Endothelial cell of umbilical vein (primary cell): ENCODE results near the gene LDLRAD4. TPM values are rescaled to one million over a fixed set of nuclear protein-coding genes. Genes with fewer than 3 reads are reported as not detected.

Experiments used
- BruUV-seq: library from RNA; stranded (reverse); fragments of 400-500 nt; replicated peaks from 2 replicates; lab custom pipeline; 2021; lab: Mats Ljungman, UMichigan
- CTCF ChIA-PET: fragments of 300-600, 350-600 bp; sonication (Branson Sonifier 250); formaldehyde crosslinking; loops from one replicate; lab custom pipeline; 2021; ENCODE audit warnings: antibody characterized with exemption, inconsistent platforms; lab: Charles Lee
- POLR2A ChIA-PET: fragments of 300-600, 350-600 bp; sonication (Branson Sonifier 250); formaldehyde crosslinking; loops from one replicate; lab custom pipeline; 2021; ENCODE audit warnings: antibody characterized with exemption, inconsistent platforms; lab: Charles Lee
- DNase-seq: peaks from one replicate; pipeline ENCODE4 v3.0.0-alpha.2; 2011; ENCODE audit warnings: low read depth, low spot score
- FAIRE-seq: peaks from 2 replicates; lab custom pipeline; 2011; peaks lifted over from hg19 to GRCh38; lab: Jason Lieb, UNC
- H2AFZ ChIP-seq: 2 replicates; pipeline ENCODE4 v1.6.0; 2012; ENCODE audit warnings: low read depth, low read length, control low read depth, inconsistent platforms
- H3K27ac ChIP-seq: 2 replicates; pipeline ENCODE4 v1.5.1; 2011; ENCODE audit warnings: low read depth, mild to moderate bottlenecking, control low read depth, low read length, moderate library complexity; ENCODE audit not compliant: insufficient read depth
- H3K27me3 ChIP-seq, 2 experiments: 2 replicates each; pipeline versions ENCODE4 v1.6.0 to v1.6.1; 2011; ENCODE audit warnings: low read length in 2 of 2, mixed read lengths in 1 of 2; ENCODE audit not compliant: control insufficient read depth in 2 of 2, insufficient read depth in 2 of 2
- H3K36me3 ChIP-seq, 2 experiments: 2 replicates in 1 of 2; 3 replicates in 1 of 2; pipeline ENCODE4 v1.5.1; 2011; ENCODE audit warnings: low read length in 2 of 2, mild to moderate bottlenecking in 1 of 2, moderate library complexity in 1 of 2; ENCODE audit not compliant: control insufficient read depth in 2 of 2, insufficient read depth in 2 of 2; ENCODE audit errors: extremely low read depth in 1 of 2
- H3K4me1 ChIP-seq: 3 replicates; pipeline ENCODE4 v1.5.1; 2011; ENCODE audit warnings: mild to moderate bottlenecking, low read length; ENCODE audit not compliant: control insufficient read depth, insufficient read depth; ENCODE audit errors: extremely low read depth
- H3K4me2 ChIP-seq: 2 replicates; pipeline ENCODE4 v1.6.1; 2011; ENCODE audit warnings: low read length, control low read depth, mixed read lengths; ENCODE audit not compliant: insufficient read depth
- H3K4me3 ChIP-seq, 3 experiments: fragments of 200-600 bp in 1 of 3; sonication (generic), shearing (Covaris generic) in 1 of 3; replicated peaks in 1 of 3; 2 replicates each; pipeline ENCODE4 v1.5.1; 2011 to 2016; ENCODE audit warnings: control low read depth in 3 of 3, low read length in 3 of 3, mild to moderate bottlenecking in 2 of 3, inconsistent platforms in 1 of 3, low read depth in 1 of 3, moderate library complexity in 1 of 3; ENCODE audit not compliant: insufficient read depth in 1 of 3
- H3K79me2 ChIP-seq: 2 replicates; pipeline ENCODE4 v1.6.0; 2012; ENCODE audit warnings: low read length, inconsistent platforms; ENCODE audit not compliant: control insufficient read depth, insufficient read depth
- H3K9ac ChIP-seq: replicated peaks from 2 replicates; pipeline ENCODE3; 2011; ENCODE audit warnings: low read length, control low read depth; ENCODE audit not compliant: insufficient read depth; ENCODE audit errors: extremely low read depth
- H3K9me1 ChIP-seq: replicated peaks from 3 replicates; pipeline ENCODE4 v1.6.0; 2011; ENCODE audit warnings: mild to moderate bottlenecking, low read length; ENCODE audit not compliant: control insufficient read depth, insufficient read depth; ENCODE audit errors: extremely low read depth
- H3K9me3 ChIP-seq: replicated peaks from 2 replicates; pipeline ENCODE4 v1.5.1; 2012; ENCODE audit warnings: low read length, inconsistent platforms; ENCODE audit not compliant: control insufficient read depth, insufficient read depth
- H4K20me1 ChIP-seq: replicated peaks from 2 replicates; pipeline ENCODE3; 2011; ENCODE audit warnings: mild to moderate bottlenecking, low read length; ENCODE audit not compliant: control insufficient read depth, insufficient read depth; ENCODE audit errors: extremely low read depth
- CTCF ChIP-seq, 2 donors: IDR thresholded peaks; 1 replicate in 1 of 2; 2 replicates in 1 of 2; pipeline ENCODE4 v1.5.1; 2011; ENCODE audit warnings: low read length in 2 of 2, mild to moderate bottlenecking in 2 of 2, moderate library complexity in 2 of 2, control low read depth in 1 of 2, inconsistent platforms in 1 of 2, low read depth in 1 of 2; ENCODE audit not compliant: insufficient read depth in 1 of 2; ENCODE audit errors: extremely low read depth in 1 of 2
- EZH2 ChIP-seq: IDR thresholded peaks from 2 replicates; pipeline ENCODE4 v1.6.1; 2012; ENCODE audit warnings: borderline replicate concordance, low read depth, mild to moderate bottlenecking, moderate library complexity, low read length, inconsistent platforms; ENCODE audit not compliant: severe bottlenecking
- FOS ChIP-seq: IDR thresholded peaks from 2 replicates; pipeline ENCODE4 v1.6.1; 2011; ENCODE audit warnings: mild to moderate bottlenecking, low read length, moderate library complexity, borderline replicate concordance; ENCODE audit not compliant: insufficient read depth
- GATA2 ChIP-seq: IDR thresholded peaks from 2 replicates; pipeline ENCODE4 v1.7.0; 2011; ENCODE audit warnings: low read depth, mild to moderate bottlenecking, moderate library complexity, mixed read lengths, low read length; ENCODE audit not compliant: insufficient read length, insufficient read depth
- JUN ChIP-seq: IDR thresholded peaks from 2 replicates; pipeline ENCODE4 v1.6.1; 2011; ENCODE audit warnings: borderline replicate concordance, low read depth; ENCODE audit not compliant: insufficient read length, insufficient read depth
- MAX ChIP-seq: IDR thresholded peaks from 2 replicates; pipeline ENCODE4 v1.6.1; 2011; ENCODE audit not compliant: insufficient read depth, insufficient read length
- MYC ChIP-seq: IDR thresholded peaks from one replicate; pipeline ENCODE4 v1.6.1; 2011; ENCODE audit warnings: mild to moderate bottlenecking, low read depth, low read length
- POLR2A ChIP-seq: IDR thresholded peaks from 2 replicates; pipeline ENCODE4 v1.6.1; 2012; ENCODE audit warnings: low read depth, mild to moderate bottlenecking, control low read depth, low read length
- POLR2AphosphoS5 ChIP-seq: IDR thresholded peaks from 2 replicates; pipeline ENCODE4 v1.6.1; 2012; ENCODE audit warnings: low read depth, mild to moderate bottlenecking, control low read depth, low read length, moderate library complexity; ENCODE audit not compliant: insufficient read depth
- dilution Hi-C: fragments of 300-500 bp; cut with MboI; formaldehyde crosslinking; loops from one replicate; pipeline ENCODE4 v1.15.0; 2019; ENCODE audit warnings: low sequenced_read_pairs; ENCODE audit not compliant: extremely low pct_ligation_motif_present
- intact Hi-C: fragments of 100-400 bp; cut with micrococcal nuclease; formaldehyde crosslinking; loops from one replicate; pipeline ENCODE4 v1.10.0; 2022
- polyA plus RNA-seq, 4 experiments: library from polyadenylated mRNA; depleted of rRNA in 3 of 4; stranded (reverse) in 3 of 4; unstranded in 1 of 4; fragments of >200 nt; gene quantifications; 2 replicates each; pipeline versions ENCODE4 v1.2.1 to v1.2.3, GENCODE V29; 2011 to 2012; ENCODE audit warnings: missing spikeins in 1 of 4
- total RNA-seq: library from RNA; stranded (reverse); gene quantifications from 2 replicates; pipeline ENCODE4 v1.2.3, GENCODE V29; 2021

LDLRAD4 gene
- total and polyA plus RNA-seq, 2 donors (not counting 3 experiments of a cell fraction or from before 2014, with no cell fraction given), result 5.2 to 6.5 TPM

GRCh38 chr18:13259701-13260100 lies 41.1 kb downstream of the LDLRAD4 start:
- Histone ChIP-seq H3K9me1 (no peaks in the 10 kb centered on the region), H3K9me3 (no peaks in the 10 kb centered on the region), H3K79me2 (no peaks in the 10 kb centered on the region), H3K27ac (no peak overlapping the region), H3K4me3 (no peak overlapping the region), H2AFZ (no peak overlapping the region), H3K4me1 (peaks cover 22% of the 10 kb centered on the region), H4K20me1 (no peaks in the 10 kb centered on the region), H3K27me3 (peaks cover 0 to 3% of the 10 kb centered on the region in 2 experiments), H3K9ac (peak overlapping the region; percentile 26), H3K36me3 (no peaks in the 10 kb centered on the region), H3K4me2 (peak overlapping the region; percentile 67)
- dilution Hi-C loops (no loop called here), intact Hi-C loops (loop anchor here (2.0 to 10.0 kb wide), 5 partner anchors 43 to 237 kb away; no protein-coding TSS in a partner anchor)
- BruUV-seq, result no TSS peak
- no peak for DNase-seq
- FAIRE-seq, result no peak
- TF ChIP-seq FOS (no peak), CTCF (IDR thresholded peaks at IDR 0.05; ENCODE audit: extremely low read depth in 1 of 2, insufficient read depth in 1 of 2, low read depth in 1 of 2, low read length in 2 of 2) (no peak), GATA2 (no peak), MAX (no peak), POLR2A (no peak), POLR2AphosphoS5 (no peak), EZH2 (no peak), MYC (no peak), JUN (no peak)
- CTCF ChIA-PET, result no interaction called here
- POLR2A ChIA-PET, result no interaction called here
